Raji (cell line): ENCODE data around the gene DPYD.

Experiments
- POLR2A ChIP-seq: IDR thresholded peaks from 2 replicates; pipeline ENCODE4 v1.6.1; 2011; ENCODE audit warnings: low read depth, low read length, control low read depth; ENCODE audit not compliant: insufficient read depth

DPYD gene

GRCh38 chr1:97743129-97743528, 177.7 kb downstream of the DPYD start:
- no peak for TF ChIP-seq POLR2A

- no peak for TF ChIP-seq POLR2A
These were observed 179.9 kb downstream of the DPYD start for GRCh38 chr1:97740891-97741290.

- no peak for TF ChIP-seq POLR2A
These were observed 181.2 kb downstream of the DPYD start for GRCh38 chr1:97739596-97740103.

GRCh38 chr1:97738270-97738669, 182.6 kb downstream of the DPYD start:
- no peak for TF ChIP-seq POLR2A

- TF ChIP-seq POLR2A: no peak
These were observed 190.6 kb downstream of the DPYD start for GRCh38 chr1:97730271-97730670.

GRCh38 chr1:97728436-97728835, 192.4 kb downstream of the DPYD start:
- no peak for TF ChIP-seq POLR2A

GRCh38 chr1:97727029-97727428, 193.8 kb downstream of the DPYD start:
- TF ChIP-seq POLR2A: no peak

- no peak for TF ChIP-seq POLR2A
These were observed 194.4 kb downstream of the DPYD start for GRCh38 chr1:97726386-97726785.

- no peak for TF ChIP-seq POLR2A
These were observed 199.6 kb downstream of the DPYD start for GRCh38 chr1:97721221-97721620.

GRCh38 chr1:97712980-97713379, 207.9 kb downstream of the DPYD start:
- no peak for TF ChIP-seq POLR2A

- no peak for TF ChIP-seq POLR2A
These were observed 209.0 kb downstream of the DPYD start for GRCh38 chr1:97711858-97712257.

GRCh38 chr1:97693601-97694000, 227.2 kb downstream of the DPYD start:
- no peak for TF ChIP-seq POLR2A

- TF ChIP-seq POLR2A: no peak
These were observed 229.5 kb downstream of the DPYD start for GRCh38 chr1:97691325-97691724.

- no peak for TF ChIP-seq POLR2A
These were observed 235.5 kb downstream of the DPYD start for GRCh38 chr1:97685360-97685759.

GRCh38 chr1:97680894-97681293, 239.9 kb downstream of the DPYD start:
- no peak for TF ChIP-seq POLR2A

GRCh38 chr1:97680470-97680869, 240.4 kb downstream of the DPYD start:
- TF ChIP-seq POLR2A: no peak

- no peak for TF ChIP-seq POLR2A
These were observed 243.1 kb downstream of the DPYD start for GRCh38 chr1:97677702-97678101.
